GM10248 (cell line): ENCODE data around the gene ITGA6.
A peak's percentile ranks its signal among the peaks of the same experiment; 100 is the strongest.

ENCODE experiments used
- CTCF ChIA-PET: fragments of 300-600 bp; sonication (Branson Sonifier 250); formaldehyde crosslinking; extraction: SDS; loops from one replicate; lab custom pipeline; 2021; ENCODE audit warnings: antibody characterized with exemption; lab: Yijun Ruan, JAX
- POLR2A ChIA-PET: fragments of 350-650 bp; sonication (Branson Sonifier 250); formaldehyde crosslinking; extraction: SDS; loops from one replicate; lab custom pipeline; 2020; ENCODE audit warnings: antibody characterized with exemption; lab: Yijun Ruan, JAX
- DNase-seq: peaks from one replicate; pipeline ENCODE4 v3.0.0; 2012; ENCODE audit errors: extremely low spot score
- TF ChIP-seq, protein P1 (sequence below): IDR thresholded peaks from 2 replicates; pipeline ENCODE4 v1.5.1; 2012; ENCODE audit warnings: mild to moderate bottlenecking, low read depth; ENCODE audit errors: extremely low read depth, missing control alignments, control extremely low read depth

Gene ITGA6

DNA sequence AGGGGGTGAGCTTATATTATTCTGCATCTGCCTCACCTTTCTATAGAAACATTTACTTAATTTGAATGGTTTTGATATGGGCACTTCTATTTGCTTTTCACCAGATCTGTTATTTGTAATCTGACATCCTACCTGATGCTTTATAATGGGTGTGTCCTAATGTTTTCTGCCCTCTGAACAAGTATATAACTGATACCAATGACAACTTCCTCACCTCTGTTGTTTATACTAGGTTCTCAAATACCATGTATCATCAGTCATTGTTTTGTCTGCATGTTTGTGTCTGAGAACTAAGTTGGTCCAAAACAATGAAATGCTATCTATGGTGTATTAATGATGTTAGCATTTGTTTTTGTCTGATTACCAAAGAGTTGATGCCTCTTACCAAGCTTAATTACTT is 45.8 kb downstream of the ITGA6 start:
- no peak for DNase-seq
- TF ChIP-seq, protein P1, sequence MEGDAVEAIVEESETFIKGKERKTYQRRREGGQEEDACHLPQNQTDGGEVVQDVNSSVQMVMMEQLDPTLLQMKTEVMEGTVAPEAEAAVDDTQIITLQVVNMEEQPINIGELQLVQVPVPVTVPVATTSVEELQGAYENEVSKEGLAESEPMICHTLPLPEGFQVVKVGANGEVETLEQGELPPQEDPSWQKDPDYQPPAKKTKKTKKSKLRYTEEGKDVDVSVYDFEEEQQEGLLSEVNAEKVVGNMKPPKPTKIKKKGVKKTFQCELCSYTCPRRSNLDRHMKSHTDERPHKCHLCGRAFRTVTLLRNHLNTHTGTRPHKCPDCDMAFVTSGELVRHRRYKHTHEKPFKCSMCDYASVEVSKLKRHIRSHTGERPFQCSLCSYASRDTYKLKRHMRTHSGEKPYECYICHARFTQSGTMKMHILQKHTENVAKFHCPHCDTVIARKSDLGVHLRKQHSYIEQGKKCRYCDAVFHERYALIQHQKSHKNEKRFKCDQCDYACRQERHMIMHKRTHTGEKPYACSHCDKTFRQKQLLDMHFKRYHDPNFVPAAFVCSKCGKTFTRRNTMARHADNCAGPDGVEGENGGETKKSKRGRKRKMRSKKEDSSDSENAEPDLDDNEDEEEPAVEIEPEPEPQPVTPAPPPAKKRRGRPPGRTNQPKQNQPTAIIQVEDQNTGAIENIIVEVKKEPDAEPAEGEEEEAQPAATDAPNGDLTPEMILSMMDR, result no peak
- CTCF ChIA-PET, result interaction anchor here (1.5 to 3.3 kb wide), 2 partner anchors 11 to 15 kb away, joined by 3 to 21 read pairs; no protein-coding TSS in a partner anchor
- POLR2A ChIA-PET, result no interaction called here

DNA sequence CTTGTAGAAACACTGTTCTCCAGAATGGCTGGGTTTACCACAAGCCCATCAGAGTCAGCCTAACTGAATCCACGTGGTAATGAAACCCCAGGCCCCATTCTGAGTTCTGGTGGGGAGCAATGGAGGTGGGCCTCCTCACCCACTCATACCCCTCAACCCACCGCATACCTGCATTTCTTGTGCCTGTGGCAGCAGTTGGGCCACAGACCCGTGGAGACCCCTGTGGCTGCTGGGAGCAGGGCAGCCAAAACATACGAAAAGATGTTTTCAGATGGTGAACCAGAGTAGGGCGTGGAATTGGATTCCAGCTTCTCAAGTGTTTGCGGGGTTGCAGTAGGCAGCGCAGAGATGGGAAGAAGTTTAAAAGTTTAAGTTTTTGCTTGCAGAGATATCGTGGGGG is 51.0 kb downstream of the ITGA6 start:
- DNase-seq, result no peak
- TF ChIP-seq, protein P1, result no peak
- ChIA-PET CTCF (no interaction called here), POLR2A (no interaction called here)

DNA sequence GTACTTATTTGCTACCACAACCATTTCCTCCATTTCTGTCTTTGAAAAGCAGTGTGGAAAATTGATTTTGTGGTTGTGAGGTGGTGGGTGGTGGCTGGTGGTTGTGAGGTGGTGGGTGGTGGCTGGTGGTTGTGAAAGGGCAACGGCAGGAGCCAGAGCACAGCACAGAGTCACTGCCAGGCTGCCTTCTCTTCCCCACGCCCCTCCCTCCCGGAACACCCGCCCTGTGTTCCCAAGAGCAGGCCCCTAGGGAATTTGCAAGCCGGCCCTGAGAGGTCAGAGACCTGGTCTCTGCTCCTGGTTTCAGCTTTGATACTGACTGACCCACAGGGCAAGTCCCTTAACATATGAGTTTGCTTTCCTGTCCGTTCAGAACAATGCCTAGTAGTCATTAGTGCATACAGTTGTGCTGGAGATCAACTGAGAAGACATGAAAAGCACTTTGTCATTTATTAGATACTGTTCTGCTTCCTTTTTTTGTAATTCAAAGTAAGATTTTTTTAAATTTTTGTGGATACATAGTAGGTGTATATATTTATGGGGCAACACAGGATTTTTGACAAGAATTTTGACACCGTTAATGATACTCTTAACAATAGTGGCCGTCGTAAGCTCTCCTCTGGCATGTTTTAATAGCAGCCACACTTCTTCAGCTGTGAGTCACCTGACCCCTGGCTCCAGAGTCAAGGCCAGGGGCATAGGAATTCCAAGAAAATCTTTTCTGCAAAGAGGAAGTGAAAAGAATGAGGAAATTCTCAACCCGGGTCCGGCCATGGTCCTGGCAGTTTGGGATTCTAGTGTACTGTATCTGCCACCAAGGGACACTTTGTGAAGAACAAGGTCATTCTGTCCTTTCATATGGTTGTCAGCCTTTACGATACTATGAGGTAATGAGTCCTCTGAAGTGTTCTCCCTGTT is 53.2 kb downstream of the ITGA6 start:
- no peak for DNase-seq
- TF ChIP-seq, protein P1, result no peak
- POLR2A ChIA-PET, result no interaction called here
- CTCF ChIA-PET, result interaction anchor here (1.1 to 1.3 kb wide), 2 partner anchors 14 to 19 kb away, joined by 3 to 4 read pairs; no protein-coding TSS in a partner anchor

DNA sequence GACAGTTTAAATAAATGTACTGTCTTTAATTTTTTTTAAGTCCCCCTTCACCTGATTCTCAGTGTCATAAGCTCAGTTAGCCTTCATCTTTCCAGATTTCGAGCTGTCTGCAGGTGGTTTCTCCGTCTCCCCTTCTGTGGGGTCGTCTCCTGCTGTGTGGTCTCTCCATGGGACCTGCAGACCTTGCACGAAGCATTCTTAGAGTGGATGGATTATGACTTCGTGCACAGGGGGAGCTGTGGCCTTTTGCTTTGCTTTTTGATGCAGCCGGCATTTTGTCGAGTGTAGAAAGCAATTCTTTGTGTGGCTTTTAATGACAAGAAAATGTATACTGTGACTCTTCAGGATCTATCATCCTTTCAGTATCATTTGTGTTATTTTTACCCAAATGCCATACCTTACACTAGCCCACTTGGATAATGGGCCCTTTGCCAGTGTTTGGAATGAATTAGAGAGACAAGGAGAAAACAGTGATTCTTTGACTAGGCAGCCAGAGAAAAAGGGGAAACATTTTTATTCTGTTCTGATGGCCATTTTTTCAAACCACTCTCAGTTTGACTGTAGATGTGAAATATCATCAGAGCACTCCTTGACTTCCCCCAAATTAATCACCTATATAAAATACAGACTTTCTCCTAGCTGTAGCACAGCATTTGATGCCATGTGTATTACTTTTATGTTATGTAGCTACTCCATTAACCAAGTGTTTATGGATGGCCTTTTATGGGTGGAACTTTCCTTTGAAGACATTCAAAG is 54.3 kb downstream of the ITGA6 start:
- CTCF ChIA-PET, result interaction anchor here (1.0 to 1.6 kb wide), 5 partner anchors 14 to 29 kb away, joined by 3 read pairs; no protein-coding TSS in a partner anchor
- TF ChIP-seq, protein P1, result no peak
- POLR2A ChIA-PET, result no interaction called here
- no peak for DNase-seq

DNA sequence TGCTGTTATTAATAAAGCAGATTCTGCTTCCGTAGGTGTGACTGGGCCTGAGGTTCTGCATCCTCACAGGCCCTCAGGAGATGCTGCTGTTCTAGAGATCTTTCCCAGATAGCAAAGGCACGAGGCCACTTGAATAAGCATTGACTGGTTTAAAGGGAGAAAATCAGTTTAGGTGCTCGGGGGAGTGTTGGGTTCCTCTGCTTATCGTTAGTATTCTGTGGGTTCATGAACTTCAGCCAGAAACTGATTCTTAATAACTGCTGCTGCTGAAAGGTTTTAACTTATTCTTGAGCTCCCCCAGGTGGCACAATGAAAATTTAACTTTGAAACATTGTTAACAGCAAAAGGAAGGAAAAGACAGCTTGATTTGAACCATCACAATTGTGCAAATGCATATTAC is 56.9 kb downstream of the ITGA6 start:
- DNase-seq, result no peak
- CTCF ChIA-PET, result interaction anchor here (0.9 to 2.2 kb wide), 3 partner anchors 9 to 18 kb away, joined by 3 to 9 read pairs (median 4); no protein-coding TSS in a partner anchor
- TF ChIP-seq, protein P1, result peak; percentile 15
- POLR2A ChIA-PET, result no interaction called here

DNA sequence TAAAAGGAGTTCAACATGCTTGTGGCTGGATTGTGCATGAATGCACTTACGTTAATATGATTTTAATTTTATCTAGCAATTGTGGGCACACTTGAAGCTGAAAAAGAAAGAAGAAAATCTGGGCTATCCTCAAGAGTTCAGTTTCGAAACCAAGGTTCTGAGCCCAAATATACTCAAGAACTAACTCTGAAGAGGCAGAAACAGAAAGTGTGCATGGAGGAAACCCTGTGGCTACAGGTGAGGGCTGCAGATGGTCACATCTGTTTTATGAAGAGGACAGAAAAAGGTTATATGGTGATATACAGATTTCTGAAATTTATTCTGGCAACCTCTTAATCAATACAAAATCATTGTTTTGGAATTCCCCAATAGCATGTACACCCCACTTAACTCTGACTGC is 57.3 kb downstream of the ITGA6 start:
- DNase-seq, result no peak
- POLR2A ChIA-PET, result no interaction called here
- TF ChIP-seq, protein P1, result no peak
- CTCF ChIA-PET, result interaction anchor here (1.6 to 2.2 kb wide), 2 partner anchors 8 to 10 kb away, joined by 4 to 9 read pairs; no protein-coding TSS in a partner anchor
